HEK293 (cell line): Measurements from ENCODE around the gene BTK.

Experiments used
- ATF2 ChIP-seq: fragments of 450-650 bp; formaldehyde crosslinking; IDR thresholded peaks from 2 replicates; pipeline ENCODE4 v1.5.1; 2016; ENCODE audit warnings: missing biosample characterization, missing genetic modification characterization, low read depth
- GFI1B ChIP-seq: fragments of 450-650 bp; formaldehyde crosslinking; IDR thresholded peaks from 2 replicates; pipeline ENCODE4 v1.5.1; 2016; ENCODE audit warnings: missing biosample characterization, missing genetic modification characterization
- KLF1 ChIP-seq: fragments of 450-650 bp; formaldehyde crosslinking; IDR thresholded peaks from 2 replicates; pipeline ENCODE4 v1.5.1; 2016; ENCODE audit warnings: missing biosample characterization, missing genetic modification characterization
- KLF8 ChIP-seq: fragments of 450-650 bp; formaldehyde crosslinking; IDR thresholded peaks from 2 replicates; pipeline ENCODE4 v1.5.1; 2016; ENCODE audit warnings: missing biosample characterization, missing genetic modification characterization
- SP3 ChIP-seq: fragments of 450-650 bp; formaldehyde crosslinking; IDR thresholded peaks from 2 replicates; pipeline ENCODE4 v1.5.1; 2016; ENCODE audit warnings: missing biosample characterization, missing genetic modification characterization
- TCF7L2 ChIP-seq: IDR thresholded peaks from 2 replicates; pipeline ENCODE4 v1.6.1; 2011; ENCODE audit warnings: low read depth, mild to moderate bottlenecking, inconsistent platforms, low read length, moderate library complexity, borderline replicate concordance
- YY1 ChIP-seq: fragments of 450-650 bp; formaldehyde crosslinking; IDR thresholded peaks from 2 replicates; pipeline ENCODE4 v1.5.1; 2018; ENCODE audit warnings: missing biosample characterization, missing genetic modification characterization
- ZBTB17 ChIP-seq: fragments of 450-650 bp; formaldehyde crosslinking; IDR thresholded peaks from 2 replicates; pipeline ENCODE4 v1.5.1; 2016; ENCODE audit warnings: missing biosample characterization, missing genetic modification characterization
- ZBTB6 ChIP-seq: fragments of 450-650 bp; formaldehyde crosslinking; IDR thresholded peaks from 2 replicates; pipeline ENCODE4 v1.5.1; 2017; ENCODE audit warnings: missing biosample characterization, missing genetic modification characterization
- ZBTB7A ChIP-seq: fragments of 450-650 bp; formaldehyde crosslinking; IDR thresholded peaks from 2 replicates; pipeline ENCODE4 v1.5.1; 2016; ENCODE audit warnings: low read depth, missing biosample characterization, missing genetic modification characterization
- ZFP41 ChIP-seq: fragments of 450-650 bp; formaldehyde crosslinking; IDR thresholded peaks from 2 replicates; pipeline ENCODE4 v1.5.1; 2016; ENCODE audit warnings: missing biosample characterization, missing genetic modification characterization, borderline replicate concordance
- ZFP69B ChIP-seq: fragments of 450-650 bp; formaldehyde crosslinking; IDR thresholded peaks from 2 replicates; pipeline ENCODE4 v1.5.1; 2016; ENCODE audit warnings: missing biosample characterization, missing genetic modification characterization
- ZNF174 ChIP-seq: fragments of 450-650 bp; formaldehyde crosslinking; IDR thresholded peaks from 2 replicates; pipeline ENCODE4 v1.5.0; 2017; ENCODE audit warnings: missing biosample characterization, mild to moderate bottlenecking, missing genetic modification characterization
- ZNF175 ChIP-seq: fragments of 450-650 bp; formaldehyde crosslinking; IDR thresholded peaks from 2 replicates; pipeline ENCODE4 v1.5.1; 2016; ENCODE audit warnings: missing biosample characterization, missing genetic modification characterization
- ZNF221 ChIP-seq: fragments of 450-650 bp; formaldehyde crosslinking; IDR thresholded peaks from 2 replicates; pipeline ENCODE4 v1.5.1; 2017; ENCODE audit warnings: missing biosample characterization, missing genetic modification characterization, borderline replicate concordance
- ZNF223 ChIP-seq: fragments of 450-650 bp; formaldehyde crosslinking; IDR thresholded peaks from 2 replicates; pipeline ENCODE4 v1.5.1; 2016; ENCODE audit warnings: missing biosample characterization, missing genetic modification characterization
- ZNF266 ChIP-seq: fragments of 450-650 bp; formaldehyde crosslinking; IDR thresholded peaks from 2 replicates; pipeline ENCODE4 v1.5.1; 2016; ENCODE audit warnings: missing biosample characterization, missing genetic modification characterization, low read depth
- ZNF280C ChIP-seq: fragments of 450-650 bp; formaldehyde crosslinking; IDR thresholded peaks from 2 replicates; pipeline ENCODE4 v1.5.1; 2016; ENCODE audit warnings: missing biosample characterization, missing genetic modification characterization
- ZNF366 ChIP-seq: fragments of 450-650 bp; formaldehyde crosslinking; conservative IDR thresholded peaks from 2 replicates; pipeline ENCODE4 v1.5.1; 2016; ENCODE audit warnings: missing biosample characterization, missing genetic modification characterization
- ZNF423 ChIP-seq: fragments of 450-650 bp; formaldehyde crosslinking; IDR thresholded peaks from 2 replicates; pipeline ENCODE4 v1.5.1; 2016; ENCODE audit warnings: missing biosample characterization, missing genetic modification characterization
- ZNF433 ChIP-seq: fragments of 450-650 bp; formaldehyde crosslinking; IDR thresholded peaks from 2 replicates; pipeline ENCODE4 v1.5.1; 2016; ENCODE audit warnings: missing biosample characterization, missing genetic modification characterization, low read depth
- ZNF521 ChIP-seq: fragments of 450-650 bp; formaldehyde crosslinking; IDR thresholded peaks from 2 replicates; pipeline ENCODE4 v1.5.1; 2017; ENCODE audit warnings: missing biosample characterization, mild to moderate bottlenecking, missing genetic modification characterization
- ZNF544 ChIP-seq: fragments of 450-650 bp; formaldehyde crosslinking; IDR thresholded peaks from 2 replicates; pipeline ENCODE4 v1.5.0; 2017; ENCODE audit warnings: missing biosample characterization, missing genetic modification characterization
- ZNF549 ChIP-seq: fragments of 450-650 bp; IDR thresholded peaks from 2 replicates; pipeline ENCODE4 v1.5.1; 2018; ENCODE audit warnings: missing biosample characterization, missing genetic modification characterization, mild to moderate bottlenecking, inconsistent platforms, moderate library complexity
- ZNF623 ChIP-seq: fragments of 450-650 bp; formaldehyde crosslinking; IDR thresholded peaks from 2 replicates; pipeline ENCODE4 v1.5.1; 2016; ENCODE audit warnings: missing biosample characterization, missing genetic modification characterization
- ZNF639 ChIP-seq: fragments of 450-650 bp; formaldehyde crosslinking; IDR thresholded peaks from 2 replicates; pipeline ENCODE4 v1.5.1; 2016; ENCODE audit warnings: missing biosample characterization, missing genetic modification characterization
- ZNF670 ChIP-seq: fragments of 450-650 bp; formaldehyde crosslinking; IDR thresholded peaks from 2 replicates; pipeline ENCODE4 v1.5.1; 2016; ENCODE audit warnings: missing biosample characterization, missing genetic modification characterization, low read depth
- ZNF76 ChIP-seq: fragments of 450-650 bp; formaldehyde crosslinking; IDR thresholded peaks from 2 replicates; pipeline ENCODE4; 2016; ENCODE audit warnings: low read depth, missing biosample characterization, missing genetic modification characterization, borderline replicate concordance
- ZNF777 ChIP-seq: fragments of 450-650 bp; formaldehyde crosslinking; IDR thresholded peaks from 2 replicates; pipeline ENCODE4 v1.5.1; 2017; ENCODE audit warnings: missing biosample characterization, missing genetic modification characterization, borderline replicate concordance
- ZNF785 ChIP-seq: fragments of 450-650 bp; formaldehyde crosslinking; IDR thresholded peaks from 2 replicates; pipeline ENCODE4 v1.5.1; 2016; ENCODE audit warnings: missing biosample characterization, missing genetic modification characterization
- ZNF837 ChIP-seq: fragments of 450-650 bp; formaldehyde crosslinking; IDR thresholded peaks from 2 replicates; pipeline ENCODE4 v1.5.1; 2016; ENCODE audit warnings: missing biosample characterization, missing genetic modification characterization
- TF ChIP-seq, protein P1 (sequence below): fragments of 450-650 bp; formaldehyde crosslinking; IDR thresholded peaks from 2 replicates; pipeline ENCODE4 v1.5.1; 2016; ENCODE audit warnings: missing biosample characterization, missing genetic modification characterization

BTK gene

DNA sequence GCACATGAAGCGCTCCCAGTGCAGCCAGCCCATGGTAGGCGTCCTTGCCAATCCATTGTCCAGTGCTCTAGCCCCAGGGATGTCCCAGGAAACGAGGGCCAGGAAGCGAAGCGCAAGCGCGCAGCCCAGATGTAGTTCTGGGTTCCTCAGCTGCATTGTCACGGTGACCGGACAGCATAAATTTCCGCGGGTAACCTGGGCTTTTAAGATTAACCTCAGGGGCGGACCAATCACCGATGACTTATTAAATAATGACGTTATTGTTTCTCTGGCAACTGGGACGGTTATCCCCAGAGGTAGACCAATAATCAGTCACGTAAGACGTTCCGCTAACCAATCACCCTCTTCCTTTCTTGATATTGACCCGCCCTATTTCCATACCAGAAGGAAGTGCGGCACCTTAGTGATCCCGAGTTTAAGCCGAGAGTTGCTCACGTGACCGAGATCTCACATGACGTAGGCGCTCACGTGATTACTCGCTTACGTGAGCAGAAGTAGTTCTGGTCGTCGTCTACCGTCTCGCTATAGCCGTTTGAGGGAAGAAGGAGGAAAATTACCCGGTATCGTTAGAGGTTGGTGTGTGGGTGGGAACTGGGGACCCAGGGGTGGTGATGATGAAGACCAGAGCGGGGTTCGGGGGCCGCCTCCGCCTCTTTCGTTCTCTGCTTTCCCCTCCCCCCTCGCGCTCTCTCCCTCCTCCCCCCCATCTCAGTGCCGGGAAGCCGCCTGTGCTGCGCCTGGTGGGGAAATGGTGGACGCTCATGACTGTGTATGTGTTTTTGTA, 21.9 kb upstream of the BTK start, which contains the start of the genes GLA and HNRNPH2 (continued):
- TF ChIP-seq ZFP69B (tag by site-specific recombination) (peak; percentile 66), ZNF366 (tag by site-specific recombination) (peak; percentile 70), ZNF175 (tag by site-specific recombination) (no peak), ZFP41 (tag by site-specific recombination) (no peak), SP3 (tag by site-specific recombination) (peak; percentile 88), ZNF544 (no peak), ZNF639 (tag by site-specific recombination) (peak; percentile 99), ZNF670 (no peak), YY1 (tag by site-specific recombination) (peak; percentile 72), ZNF280C (tag by site-specific recombination) (no peak), ZNF623 (no peak; the same call in 1 of the 2 replicates), ZNF785 (tag by site-specific recombination) (no peak), ZNF777 (no peak), ZNF221 (no peak), ZNF521 (tag by site-specific recombination) (no peak), GFI1B (tag by site-specific recombination) (peak; percentile 63; the same call in 1 of the 2 replicates), ZNF174 (tag by site-specific recombination) (no peak), ZBTB6 (tag by site-specific recombination) (no peak), ZNF423 (tag by site-specific recombination) (peak; percentile 61; the same call in 1 of the 2 replicates), KLF8 (peak; percentile 86; the same call in 1 of the 2 replicates), ZNF837 (tag by site-specific recombination) (no peak), KLF1 (tag by site-specific recombination) (no peak), ZNF223 (no peak), ZBTB7A (tag by site-specific recombination) (no peak), TCF7L2 (peak; percentile 22; the same call in 1 of the 2 replicates), ZNF76 (tag by site-specific recombination) (peak; percentile 90), ZNF433 (tag by site-specific recombination) (no peak), ATF2 (tag by site-specific recombination) (peak; percentile 100), ZBTB17 (tag by site-specific recombination) (peak; percentile 87), ZNF266 (no peak), ZNF549 (tag by site-specific recombination) (no peak)
- TF ChIP-seq, protein P1, sequence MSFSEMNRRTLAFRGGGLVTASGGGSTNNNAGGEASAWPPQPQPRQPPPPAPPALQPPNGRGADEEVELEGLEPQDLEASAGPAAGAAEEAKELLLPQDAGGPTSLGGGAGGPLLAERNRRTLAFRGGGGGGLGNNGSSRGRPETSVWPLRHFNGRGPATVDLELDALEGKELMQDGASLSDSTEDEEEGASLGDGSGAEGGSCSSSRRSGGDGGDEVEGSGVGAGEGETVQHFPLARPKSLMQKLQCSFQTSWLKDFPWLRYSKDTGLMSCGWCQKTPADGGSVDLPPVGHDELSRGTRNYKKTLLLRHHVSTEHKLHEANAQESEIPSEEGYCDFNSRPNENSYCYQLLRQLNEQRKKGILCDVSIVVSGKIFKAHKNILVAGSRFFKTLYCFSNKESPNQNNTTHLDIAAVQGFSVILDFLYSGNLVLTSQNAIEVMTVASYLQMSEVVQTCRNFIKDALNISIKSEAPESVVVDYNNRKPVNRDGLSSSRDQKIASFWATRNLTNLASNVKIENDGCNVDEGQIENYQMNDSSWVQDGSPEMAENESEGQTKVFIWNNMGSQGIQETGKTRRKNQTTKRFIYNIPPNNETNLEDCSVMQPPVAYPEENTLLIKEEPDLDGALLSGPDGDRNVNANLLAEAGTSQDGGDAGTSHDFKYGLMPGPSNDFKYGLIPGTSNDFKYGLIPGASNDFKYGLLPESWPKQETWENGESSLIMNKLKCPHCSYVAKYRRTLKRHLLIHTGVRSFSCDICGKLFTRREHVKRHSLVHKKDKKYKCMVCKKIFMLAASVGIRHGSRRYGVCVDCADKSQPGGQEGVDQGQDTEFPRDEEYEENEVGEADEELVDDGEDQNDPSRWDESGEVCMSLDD (tag by site-specific recombination) = peak; percentile 56; the same call in 1 of the 2 replicates
